Stimulated activated CD8-positive, alpha-beta memory T cell treated with anti-CD3 and anti-CD28 coated beads, Interleukin-7, amount 100 ng/mL, for 1 hour (primary cell): ENCODE measurements around the gene GEMIN7.
A peak's percentile ranks its signal among the peaks of the same experiment; 100 is the strongest.
"Not testable (repeated sequence)": the region's sequence is repeated elsewhere in the genome, so short reads cannot be mapped to it uniquely, and the experiment has no call there.

Source experiments
- DNase-seq, 2 donors: peaks; one replicate each; pipeline ENCODE4 v3.0.0-alpha.2; 2020; ENCODE audit warnings: low read depth in 2 of 2

Gene GEMIN7

DNA sequence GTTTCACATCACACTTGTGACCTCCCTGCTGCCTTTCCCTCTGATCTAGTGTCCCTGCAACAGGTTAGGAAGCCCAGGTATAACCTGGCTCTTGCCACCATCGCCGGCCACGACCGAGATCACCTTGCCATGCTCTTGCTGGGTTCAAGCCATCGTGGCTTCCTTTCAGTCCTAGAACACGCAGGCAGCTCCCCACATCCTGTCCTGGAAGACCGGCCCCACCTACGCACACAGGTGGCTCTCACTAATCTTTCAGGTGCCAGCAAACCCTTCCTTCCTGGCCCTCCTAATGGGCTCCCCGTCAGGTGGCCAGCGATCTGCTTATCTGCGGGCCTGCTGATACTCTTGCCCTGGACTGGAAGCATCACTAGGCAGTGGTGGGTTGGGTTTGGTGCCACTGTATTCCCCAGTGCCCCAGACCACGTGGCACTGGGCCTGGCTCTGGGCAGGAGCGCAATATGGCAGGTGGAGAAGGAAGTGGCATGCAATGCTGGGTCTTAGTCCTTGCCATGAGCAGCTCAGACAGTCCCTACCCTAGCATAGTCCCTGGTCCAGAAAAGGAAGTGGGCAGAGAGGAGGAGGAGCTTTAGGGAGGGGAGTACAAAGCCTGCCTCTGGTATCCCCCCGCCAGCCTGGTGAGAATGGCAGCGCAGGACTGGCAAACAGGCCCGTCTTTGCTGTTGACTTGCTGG, 25.7 kb downstream of the GEMIN7 start:
- DNase-seq: no peak

DNA sequence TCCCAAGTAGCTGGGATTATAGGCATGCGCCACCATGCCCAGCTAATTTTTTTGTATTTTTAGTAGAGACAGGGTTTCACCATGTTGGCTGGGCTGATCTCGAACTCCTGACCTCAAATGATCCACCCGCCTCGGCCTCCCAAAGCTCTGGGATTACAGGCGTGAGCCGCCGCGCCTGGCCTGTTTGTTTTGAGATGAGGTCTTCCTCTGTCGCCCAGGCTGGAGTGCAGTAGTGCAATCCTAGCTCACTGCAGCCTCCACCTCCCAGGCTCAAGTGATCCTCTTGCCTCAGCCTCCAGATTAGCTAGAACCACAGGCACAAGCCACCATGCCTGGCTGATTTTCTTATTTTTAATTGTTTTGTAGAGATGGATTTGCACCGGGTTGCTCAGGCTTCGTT, 27.3 kb downstream of the GEMIN7 start:
- DNase-seq: not testable (repeated sequence)

DNA sequence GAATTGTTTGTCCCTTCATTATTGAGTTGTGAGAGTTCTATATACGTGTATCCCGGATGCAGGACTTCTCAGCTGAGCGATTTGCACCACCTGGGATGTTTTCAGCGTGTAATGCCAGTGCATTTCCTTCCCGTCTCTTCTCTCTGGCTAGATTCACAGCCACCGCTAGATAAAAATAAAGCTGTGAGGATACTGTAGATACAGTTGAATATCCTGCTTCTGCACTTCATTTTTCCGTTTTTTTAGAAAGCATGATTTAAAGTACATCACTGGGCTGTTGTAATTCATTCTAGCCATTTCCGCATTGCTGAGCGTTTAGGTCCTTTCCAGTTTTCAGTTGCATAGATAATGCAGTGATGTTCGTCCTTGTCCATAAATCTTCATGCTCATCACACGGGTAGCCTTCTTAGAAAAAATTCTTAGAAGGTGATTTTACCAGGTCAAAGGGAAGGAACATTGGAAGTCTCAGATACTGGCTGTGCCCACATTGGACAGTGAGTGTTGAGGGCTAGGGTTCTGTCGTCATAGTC, 28.6 kb downstream of the GEMIN7 start:
- no peak for DNase-seq

DNA sequence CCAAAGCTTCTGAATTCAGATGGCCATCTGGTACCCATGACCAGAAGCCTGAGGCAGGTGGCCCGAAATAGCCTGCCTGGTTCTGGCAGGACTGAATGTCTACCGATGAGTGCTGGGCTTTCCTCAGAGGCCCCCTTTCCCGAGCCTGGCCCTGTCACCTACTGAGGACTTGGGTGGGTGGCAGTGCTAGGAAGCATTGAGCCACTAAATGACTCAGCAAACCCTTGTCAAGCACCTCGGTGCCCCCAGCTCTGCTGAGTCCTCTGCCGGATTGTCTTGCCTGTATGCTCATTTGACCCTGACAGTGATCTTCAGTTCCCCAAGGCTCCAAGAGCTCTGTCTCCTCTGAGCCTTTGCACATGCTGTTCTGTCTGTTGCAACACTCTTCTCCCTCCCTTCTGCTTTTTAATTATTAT, 31.8 kb downstream of the GEMIN7 start:
- DNase-seq: no peak

DNA sequence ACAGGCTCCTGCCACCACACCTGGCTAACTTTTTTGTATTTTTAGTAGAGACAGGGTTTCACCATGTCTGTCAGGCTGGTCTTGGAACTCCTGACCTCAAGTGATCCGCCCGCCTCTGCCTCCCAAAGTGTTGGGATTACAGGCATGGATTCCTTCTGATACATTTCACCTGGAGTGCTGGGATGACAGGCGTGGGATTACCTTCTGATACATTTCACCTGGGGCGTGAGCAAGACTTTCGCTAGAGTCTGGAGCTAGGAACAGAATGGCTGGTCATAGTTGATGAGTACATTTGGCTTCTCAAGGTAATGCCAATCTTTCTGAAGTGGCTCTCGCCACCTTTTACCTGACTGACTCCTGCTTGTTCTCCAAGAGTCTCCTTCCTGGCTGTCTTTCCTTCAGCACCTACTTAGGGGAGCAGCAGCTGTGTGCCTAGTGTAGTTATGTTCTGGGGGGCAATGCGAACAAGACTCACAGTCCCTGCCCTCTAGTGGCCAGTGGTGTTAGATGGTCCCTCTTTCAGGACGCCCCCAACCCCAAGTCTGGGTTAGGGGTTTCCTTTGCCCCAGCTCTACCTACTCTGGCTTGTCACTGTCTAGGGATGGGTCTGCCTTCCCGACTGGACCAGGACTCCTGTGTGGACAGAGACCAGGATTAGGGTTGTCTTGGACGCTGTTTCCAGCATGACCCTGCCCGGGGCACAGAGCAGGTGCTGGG, 33.2 kb downstream of the GEMIN7 start:
- no peak for DNase-seq

DNA sequence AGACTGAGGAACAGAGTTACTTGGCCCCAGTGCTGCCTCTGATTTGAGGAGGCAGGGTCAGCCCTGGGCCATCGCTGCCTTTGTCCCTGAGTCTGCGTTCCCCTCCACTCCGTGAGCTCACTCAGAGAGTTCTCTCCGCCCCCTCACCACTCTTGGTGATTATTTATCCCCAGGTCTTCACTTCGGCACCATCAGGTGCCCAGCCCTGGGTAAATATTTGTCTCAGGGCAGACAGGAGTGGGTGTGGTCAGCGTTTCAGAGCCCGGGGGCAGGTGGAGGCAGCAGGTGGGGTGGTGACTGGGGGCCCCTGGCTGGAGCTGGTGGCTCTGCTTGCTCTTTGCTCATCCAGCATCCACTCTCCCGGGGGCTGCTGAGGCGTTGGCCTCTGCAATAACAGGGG, 34.6 kb downstream of the GEMIN7 start:
- DNase-seq: no peak

DNA sequence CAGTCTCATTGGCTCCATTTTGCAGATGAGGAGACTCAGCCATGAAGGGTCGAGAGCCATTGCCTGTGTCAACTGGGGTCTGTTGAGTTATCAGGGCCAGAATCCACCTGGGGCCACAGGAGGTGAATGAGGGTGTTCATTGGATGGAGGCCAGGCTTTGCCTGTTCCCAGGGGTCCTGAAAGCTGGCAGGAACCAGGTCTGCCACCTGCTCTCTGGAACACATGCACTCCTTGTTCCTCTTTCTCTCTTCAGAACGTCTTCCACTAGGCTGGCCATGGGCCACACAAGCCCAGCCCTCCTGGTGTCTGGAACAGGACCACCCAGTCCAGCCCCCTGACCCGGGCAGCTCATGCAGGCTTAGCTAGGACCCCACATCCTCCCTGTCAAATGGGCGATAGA, 35.1 kb downstream of the GEMIN7 start:
- DNase-seq: no peak

DNA sequence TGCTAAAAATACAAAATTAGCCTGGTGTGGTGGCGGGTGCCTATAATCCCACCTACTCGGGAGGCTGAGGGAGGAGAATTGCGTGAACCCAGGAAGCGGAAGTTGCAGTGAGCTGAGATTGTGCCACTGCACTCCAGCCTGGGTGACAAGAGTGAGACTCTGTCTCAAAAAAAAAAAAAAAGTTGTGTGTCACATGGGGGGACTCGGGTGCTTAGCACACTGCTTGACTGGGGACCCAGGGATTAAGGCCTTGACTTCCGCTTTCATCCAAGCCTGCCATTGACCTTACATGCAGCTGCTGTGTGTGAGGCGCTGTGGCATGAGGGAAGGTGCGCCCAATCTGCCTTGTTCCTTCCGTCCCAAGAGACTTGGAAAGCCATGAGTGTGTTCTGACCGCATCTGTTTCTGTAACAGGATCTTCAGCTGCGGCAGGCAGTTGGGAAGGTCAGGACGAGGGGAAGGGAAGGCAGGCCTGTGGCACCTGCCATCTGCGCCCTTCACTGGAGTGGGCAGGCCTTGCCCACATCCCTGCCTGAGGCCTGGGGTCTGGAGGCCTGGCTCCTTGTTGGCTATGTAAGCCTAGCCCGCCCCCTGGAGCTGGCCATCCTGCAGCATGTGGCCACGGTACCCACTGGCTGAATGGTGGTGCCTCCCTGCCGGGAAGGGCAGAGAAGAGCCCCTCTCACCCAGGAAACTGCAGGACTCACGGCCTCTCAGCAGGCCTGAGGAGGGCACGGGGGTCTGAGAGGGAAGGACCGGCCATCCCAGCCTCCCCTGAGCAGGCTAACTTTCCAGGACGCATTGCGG, 37.0 kb downstream of the GEMIN7 start:
- DNase-seq: no peak

DNA sequence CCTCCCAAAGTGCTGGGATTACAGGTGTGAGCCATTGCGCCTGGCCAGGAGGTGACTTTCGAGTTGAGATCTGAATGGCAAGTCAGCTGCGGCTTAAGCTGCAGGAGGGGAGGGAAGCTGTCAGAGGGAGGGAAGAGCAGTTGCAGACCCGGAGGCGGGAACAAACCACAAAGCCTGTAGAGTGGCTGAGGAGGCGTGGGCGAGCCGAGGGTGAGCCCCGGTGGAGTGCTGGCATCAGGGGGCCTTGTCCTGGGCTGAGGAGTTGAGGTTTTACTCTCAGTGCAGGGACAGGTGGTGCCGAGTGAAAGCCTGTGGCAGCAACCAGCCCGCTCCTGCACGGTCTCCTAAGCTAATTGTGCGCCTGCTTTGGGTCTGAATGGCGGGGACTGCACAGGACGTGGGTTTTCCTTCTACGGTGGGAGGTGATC, 38.1 kb downstream of the GEMIN7 start:
- DNase-seq: no peak

DNA sequence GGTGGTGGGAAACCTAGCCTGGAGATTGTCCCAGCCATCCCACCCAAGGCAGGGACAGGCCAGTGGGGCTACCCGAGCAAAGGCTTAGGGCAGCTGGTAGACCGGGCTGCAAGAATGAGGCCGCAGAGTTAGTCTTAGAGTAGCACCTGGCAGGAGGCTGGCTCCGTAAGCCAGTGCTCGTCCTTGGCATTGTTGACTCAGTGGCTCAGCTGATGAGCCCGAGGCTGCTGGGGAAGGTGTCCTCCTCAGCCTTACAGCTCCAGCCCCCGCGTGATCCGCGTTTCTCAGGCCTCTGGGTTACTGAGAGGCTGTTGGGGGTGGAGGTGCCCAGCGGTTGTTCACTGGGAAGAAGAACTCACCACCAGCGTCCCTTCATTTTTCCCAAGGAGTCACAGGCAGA, 38.6 kb downstream of the GEMIN7 start:
- no peak for DNase-seq

DNA sequence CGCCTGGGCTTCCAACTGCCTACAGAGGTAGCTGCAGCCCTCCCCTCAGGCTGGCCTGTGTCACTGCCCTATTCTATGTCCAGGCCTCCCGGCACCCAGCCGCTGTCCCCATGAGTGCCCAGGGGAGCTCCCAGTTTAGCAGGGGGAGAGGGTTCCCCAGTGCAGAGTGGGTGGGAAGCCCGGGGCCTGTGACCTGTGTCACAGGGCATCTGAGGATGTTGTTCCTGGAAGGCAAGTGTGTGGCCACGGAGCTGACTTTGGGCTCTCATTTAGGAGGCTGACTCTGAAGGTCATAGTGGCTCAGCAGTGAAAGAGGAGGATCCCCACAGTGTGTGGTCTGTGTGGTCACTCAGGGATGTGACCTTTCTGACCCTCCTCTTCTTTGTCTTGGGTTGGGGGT, 39.0 kb downstream of the GEMIN7 start:
- no peak for DNase-seq

DNA sequence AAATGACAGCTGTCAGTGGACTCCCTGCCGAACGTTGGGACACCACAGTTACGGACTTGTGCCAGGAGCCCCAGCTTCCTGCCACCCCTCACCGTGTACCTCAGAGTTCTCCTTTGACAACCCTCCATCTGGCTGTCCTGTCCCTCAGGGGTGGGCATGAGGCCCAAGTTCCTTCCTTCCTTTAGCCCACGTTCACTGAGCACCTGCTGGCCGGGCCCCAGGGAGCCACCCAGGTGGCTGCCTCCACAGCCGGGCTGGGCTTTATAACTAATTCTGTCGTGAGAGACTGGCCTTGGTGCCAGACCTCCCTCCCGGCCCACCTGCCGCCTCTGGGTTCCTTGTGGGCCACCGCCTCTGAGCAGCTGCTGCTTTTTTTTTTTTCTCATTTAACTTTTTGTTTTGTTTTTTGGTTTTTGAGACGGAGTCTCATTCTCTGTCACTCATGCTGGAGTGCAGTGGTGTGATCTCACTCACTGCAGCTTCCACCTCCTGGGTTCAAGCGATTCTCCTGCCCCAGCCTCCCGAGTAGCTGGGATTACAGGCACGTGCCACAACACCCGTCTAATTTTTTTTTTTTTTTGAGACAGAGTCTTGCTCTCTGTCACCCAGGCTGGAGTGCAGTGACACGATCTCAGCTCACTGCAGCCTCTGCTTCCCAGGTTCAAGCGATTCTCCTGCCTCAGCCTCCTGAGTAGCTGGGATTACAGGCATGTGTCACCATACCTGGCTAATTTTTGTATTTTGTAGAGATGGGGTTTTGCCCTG, 39.7 kb downstream of the GEMIN7 start:
- DNase-seq: not testable (repeated sequence)

DNA sequence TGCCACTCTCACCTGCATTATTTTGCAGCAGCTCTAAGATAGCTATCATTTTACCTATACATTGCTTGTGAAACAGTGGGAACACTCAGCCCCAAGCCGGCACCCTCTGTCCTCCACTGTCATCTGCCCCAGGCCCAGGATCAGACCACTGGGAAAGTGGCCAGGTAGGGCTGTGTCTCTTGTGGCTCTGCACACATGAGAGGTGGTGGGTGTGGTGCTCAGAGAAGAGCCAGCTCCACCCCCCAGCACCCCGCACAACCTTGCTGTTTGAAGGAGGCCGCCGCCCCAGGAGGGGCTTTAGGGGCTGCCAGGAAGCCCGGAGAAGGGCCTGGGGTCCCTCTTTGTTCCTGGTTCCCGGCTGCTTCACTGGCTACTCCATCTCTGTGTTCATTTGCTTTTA, 40.5 kb downstream of the GEMIN7 start:
- no peak for DNase-seq

DNA sequence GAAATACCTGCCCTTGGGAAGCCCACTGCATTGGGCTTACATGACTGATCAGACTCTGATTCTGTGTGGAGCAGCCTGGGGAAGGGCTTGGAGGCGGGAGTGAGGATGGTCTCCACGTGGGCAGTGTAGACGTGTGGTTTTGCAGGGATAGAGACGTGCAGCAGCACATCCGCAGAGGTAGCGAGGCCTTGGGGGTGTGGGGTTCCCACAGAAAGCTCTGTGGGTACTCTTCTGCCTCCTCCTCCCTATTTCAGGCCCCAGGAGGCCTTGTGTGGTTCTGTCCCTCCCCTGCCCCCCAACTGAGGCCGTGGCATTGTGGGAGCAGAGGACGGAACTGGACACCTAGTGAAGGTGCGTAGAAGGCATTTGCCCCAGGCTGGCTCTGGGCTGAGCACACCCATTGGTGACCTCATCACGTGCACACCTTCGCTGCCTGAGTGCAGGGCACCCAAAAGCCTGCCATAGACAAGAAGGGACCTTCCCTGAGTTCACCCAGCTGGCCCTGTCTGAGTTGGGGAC, 42.8 kb downstream of the GEMIN7 start:
- no peak for DNase-seq

DNA sequence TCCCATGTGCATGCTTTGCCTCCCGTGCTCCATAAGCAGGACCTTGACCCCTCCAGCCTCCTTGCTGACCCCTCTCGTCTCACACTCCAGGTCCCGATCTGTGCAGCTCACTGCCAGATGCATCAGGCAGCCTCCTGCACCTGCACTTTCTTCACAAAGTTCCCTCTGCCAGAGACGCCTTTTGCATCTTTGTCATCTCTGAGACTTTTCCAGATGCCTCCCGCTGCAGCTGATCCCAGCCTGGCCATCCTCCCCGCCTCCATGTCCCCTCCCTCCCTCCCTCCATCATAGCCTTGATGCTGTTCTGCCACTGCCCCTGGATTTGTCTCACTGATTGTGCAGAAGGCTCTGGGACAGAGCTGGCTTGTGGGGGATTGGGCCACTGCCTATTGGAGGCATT, 43.8 kb downstream of the GEMIN7 start:
- no peak for DNase-seq

DNA sequence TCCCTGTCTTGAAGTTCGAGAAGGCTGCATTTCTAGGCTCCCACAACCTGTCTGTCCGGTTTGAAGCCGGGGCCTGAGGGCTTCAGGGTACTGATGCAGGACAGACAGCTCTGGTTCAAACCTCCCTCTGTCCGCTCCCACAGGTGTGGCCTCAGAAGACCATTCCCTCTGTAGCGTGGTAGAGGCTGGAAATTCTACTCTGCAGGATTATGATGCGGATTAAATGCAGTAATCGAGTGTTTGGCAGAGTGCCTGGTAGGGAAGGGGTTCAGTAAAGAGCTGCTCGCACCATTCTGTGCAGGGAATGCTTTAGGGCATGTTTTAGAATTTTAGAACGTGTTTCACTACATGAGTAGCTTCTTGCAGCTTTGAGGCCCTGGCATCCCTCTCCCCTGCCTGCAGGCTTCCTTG, 44.4 kb downstream of the GEMIN7 start:
- no peak for DNase-seq

DNA sequence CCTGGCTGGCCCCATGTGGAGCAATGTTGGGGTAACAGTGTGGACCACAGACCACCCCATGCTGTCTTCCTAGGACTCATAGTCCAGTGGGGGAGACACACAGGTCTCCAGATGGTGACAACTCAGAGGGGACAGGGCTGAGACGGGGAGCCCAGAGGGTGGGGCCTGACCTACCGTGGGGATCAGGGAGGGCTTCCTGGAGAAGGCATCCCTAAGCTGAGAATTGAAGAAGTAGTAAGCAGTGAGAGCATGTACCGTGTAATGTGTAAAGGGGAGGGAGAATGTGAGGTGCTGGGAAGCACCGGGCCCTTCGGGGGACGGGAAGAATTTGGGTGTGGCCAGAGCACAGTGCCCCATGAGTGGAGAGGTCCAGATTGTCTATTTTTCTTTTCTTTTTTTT, 45.0 kb downstream of the GEMIN7 start:
- DNase-seq: no peak

DNA sequence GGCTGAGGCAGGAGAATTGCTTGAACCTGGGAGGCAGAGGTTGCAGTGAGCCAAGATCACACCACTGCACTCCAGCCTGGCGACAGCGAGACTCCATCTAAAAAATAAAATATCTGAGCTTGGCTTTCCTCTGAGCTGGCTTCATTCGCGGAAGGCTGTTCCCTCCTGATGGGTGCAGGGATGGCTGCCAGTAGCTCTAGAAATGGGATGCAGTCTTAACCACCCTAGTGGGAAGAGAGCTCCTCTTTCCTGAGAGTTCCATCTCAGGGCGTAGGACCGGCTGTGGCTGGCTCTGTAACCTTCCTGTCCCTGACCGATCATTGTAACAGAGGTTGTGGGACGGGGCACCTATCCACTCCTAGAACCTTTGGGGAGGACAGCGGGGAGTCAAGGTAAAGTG, 46.3 kb downstream of the GEMIN7 start:
- no peak for DNase-seq

DNA sequence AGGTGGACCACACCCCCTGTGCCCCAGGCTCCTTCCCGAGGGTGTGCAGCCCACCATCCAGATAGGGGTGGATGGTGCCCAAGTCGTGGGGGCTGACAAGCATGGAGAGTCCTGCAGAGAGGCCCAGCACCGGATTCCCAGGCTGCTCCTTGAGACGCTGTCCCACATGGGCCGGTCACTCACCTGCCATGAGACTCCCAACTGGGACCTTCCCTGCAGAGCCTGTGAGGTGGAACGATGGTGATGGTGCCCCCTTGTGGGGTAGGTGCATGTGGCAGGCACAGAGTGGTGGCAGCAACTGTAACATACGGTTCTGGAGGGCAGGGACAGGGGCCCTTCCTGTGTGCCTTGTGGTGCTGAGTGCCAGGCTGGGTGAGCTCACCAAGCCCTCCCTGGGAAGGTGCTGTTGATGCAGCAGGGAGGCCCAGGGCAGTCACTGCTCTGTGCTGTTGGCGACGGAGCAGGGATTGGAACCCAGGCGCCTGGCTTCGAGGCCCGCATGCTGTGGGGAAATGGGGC, 47.0 kb downstream of the GEMIN7 start:
- DNase-seq: peak; percentile 34 to 42

DNA sequence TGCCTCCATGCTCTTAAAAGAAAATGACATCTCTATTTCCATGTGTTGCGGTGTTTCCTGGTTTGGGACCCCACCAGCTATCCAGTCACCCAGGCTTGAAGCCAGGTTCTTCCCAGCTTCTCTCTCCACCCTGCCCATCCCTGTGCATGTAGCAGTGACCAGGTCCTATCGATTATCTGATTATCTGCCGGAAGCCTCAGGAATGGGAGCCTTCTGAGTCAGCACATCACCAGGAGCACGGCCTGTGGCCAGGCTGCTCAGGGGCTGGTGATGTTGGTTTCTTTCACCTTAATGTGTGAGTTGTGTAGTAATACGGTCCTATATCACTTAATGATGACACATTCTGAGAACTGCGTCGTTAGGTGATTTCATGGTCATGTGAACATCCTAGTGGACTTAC, 47.6 kb downstream of the GEMIN7 start:
- DNase-seq: no peak

DNA sequence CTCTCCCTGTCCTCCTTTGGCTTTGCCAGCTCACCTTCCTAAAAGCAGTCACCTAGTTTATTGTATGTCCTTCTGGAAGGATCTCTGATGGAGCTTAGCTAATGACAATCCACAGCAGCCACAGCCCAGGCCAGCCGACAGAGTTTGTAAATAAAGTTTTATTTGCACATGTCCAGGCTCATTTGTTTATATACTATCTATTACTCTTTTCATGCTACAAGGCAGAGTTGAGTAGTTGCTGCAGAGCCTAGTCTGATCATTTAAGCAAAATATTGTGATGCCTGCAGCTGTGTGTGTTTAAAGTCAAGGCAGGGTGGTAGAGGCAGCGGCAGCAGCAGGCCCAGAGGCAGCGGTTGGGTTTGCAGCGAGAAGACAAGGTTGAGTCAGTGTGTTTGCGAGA, 49.1 kb downstream of the GEMIN7 start:
- no peak for DNase-seq
